Activated CD8-positive, alpha-beta memory T cell treated with anti-CD3 and anti-CD28 coated beads for 36 hours (primary cell): Measurements from ENCODE around the gene TAOK2. TPM values are rescaled to one million over a fixed set of nuclear protein-coding genes. Genes with fewer than 3 reads are reported as not detected.

Experiments
- CTCF ChIA-PET: fragments of 350-600 bp; sonication (Branson Sonifier 250); formaldehyde crosslinking; loops from one replicate; lab custom pipeline; 2021; ENCODE audit warnings: antibody characterized with exemption; lab: Charles Lee
- POLR2A ChIA-PET: fragments of 350-600 bp; sonication (Branson Sonifier 250); formaldehyde crosslinking; loops from one replicate; lab custom pipeline; 2021; ENCODE audit warnings: antibody characterized with exemption; lab: Charles Lee
- total RNA-seq, 2 experiments: library from RNA; stranded (reverse); gene quantifications; one replicate each; pipeline ENCODE4 v1.2.3, GENCODE V29; 2021

The TAOK2 gene
- total RNA-seq, 2 experiments from 2014 or later = 38.8 to 39.1 TPM

GRCh38 chr16:29961127-29961478 is 12.6 kb upstream of the TAOK2 start:
- ChIA-PET CTCF (interaction anchor here (0.6 to 2.3 kb wide), 5 partner anchors 12 to 113 kb away, joined by 3 to 14 read pairs (median 7); partner anchors contain the start of gene TAOK2), POLR2A (interaction anchor here (0.6 to 1.5 kb wide), 6 partner anchors 12 to 203 kb away, joined by 3 to 10 read pairs (median 5); partner anchors contain the start of genes KCTD13 and TAOK2)

GRCh38 chr16:29961479-29962343 is 12.0 kb upstream of the TAOK2 start, which contains the start of gene TMEM219:
Gene TMEM219 (plus strand): TSS chr16:29962079. CDS start chr16:29963144, 1,065 bp downstream.
- ChIA-PET POLR2A (interaction anchor here (0.5 to 1.5 kb wide), 5 partner anchors 11 to 1098 kb away, joined by 3 to 10 read pairs (median 7); partner anchors contain the start of genes KCTD13, SH2B1 and TAOK2), CTCF (interaction anchor here (0.6 to 2.3 kb wide), 5 partner anchors 11 to 113 kb away, joined by 3 to 14 read pairs (median 4); partner anchors contain the start of gene TAOK2)

GRCh38 chr16:29962344-29962994 is 11.2 kb upstream of the TAOK2 start:
- ChIA-PET POLR2A (interaction anchor here (0.5 to 1.5 kb wide), 4 partner anchors 10 to 1099 kb away, joined by 5 to 10 read pairs (median 7); partner anchors contain the start of genes KCTD13, SH2B1 and TAOK2), CTCF (interaction anchor here (0.8 to 2.3 kb wide), 2 partner anchors 10 to 63 kb away, joined by 4 to 14 read pairs; partner anchors contain the start of gene TAOK2)

- POLR2A ChIA-PET = interaction anchor here (1.2 kb wide), 1 partner anchor 10 kb away, joined by 5 read pairs; the partner anchor contains the start of gene TAOK2
These were observed 10.5 kb upstream of the TAOK2 start for GRCh38 chr16:29963021-29963743.

GRCh38 chr16:29968205-29968604 is 5.5 kb upstream of the TAOK2 start:
- CTCF ChIA-PET = no interaction called here
- POLR2A ChIA-PET = no interaction called here

More at GRCh38 chr16:29963021-29963743, 10.5 kb upstream of the TAOK2 start:
- CTCF ChIA-PET = no interaction called here

GRCh38 chr16:29971304-29971703 is 2.4 kb upstream of the TAOK2 start:
- POLR2A ChIA-PET = no interaction called here

GRCh38 chr16:29972500-29972899 is 1.2 kb upstream of the TAOK2 start:
- ChIA-PET CTCF (interaction anchor here (1.3 to 3.0 kb wide), 3 partner anchors 11 to 272 kb away, joined by 4 to 14 read pairs (median 5); partner anchors contain the start of gene TMEM219), POLR2A (interaction anchor here (1.3 to 2.2 kb wide), 5 partner anchors 11 to 93 kb away, joined by 5 to 17 read pairs (median 10); partner anchors contain the start of genes ALDOA, ASPHD1, HIRIP3 and INO80E)

More at GRCh38 chr16:29971304-29971703, 2.4 kb upstream of the TAOK2 start:
- CTCF ChIA-PET = interaction anchor here (3.0 kb wide), 1 partner anchor 10 kb away, joined by 14 read pairs; the partner anchor contains the start of gene TMEM219

GRCh38 chr16:29972992-29973383 is 680 bp upstream of the TAOK2 start:
- CTCF ChIA-PET = interaction anchor here (1.1 to 3.0 kb wide), 4 partner anchors 12 to 272 kb away, joined by 3 to 14 read pairs (median 4); partner anchors contain the start of genes PAGR1 and TMEM219
- POLR2A ChIA-PET = interaction anchor here (0.6 to 2.2 kb wide), 7 partner anchors 10 to 308 kb away, joined by 4 to 17 read pairs (median 8); partner anchors contain the start of genes ALDOA, ASPHD1, HIRIP3 and INO80E

GRCh38 chr16:29974291-29975133 is 844 bp downstream of the TAOK2 start:
- CTCF ChIA-PET = interaction anchor here (1.2 to 3.0 kb wide), 3 partner anchors 13 to 139 kb away, joined by 3 to 14 read pairs (median 4); partner anchors contain the start of genes INO80E and TMEM219
- POLR2A ChIA-PET = interaction anchor here (1.3 to 1.8 kb wide), 2 partner anchors 12 to 75 kb away, joined by 5 to 12 read pairs; partner anchors contain the start of genes ASPHD1 and SEZ6L2

- POLR2A ChIA-PET = interaction anchor here (0.8 kb wide), 1 partner anchor 19 kb away, joined by 3 read pairs; no protein-coding TSS in a partner anchor
- CTCF ChIA-PET = interaction anchor here (1.2 to 1.3 kb wide), 2 partner anchors 21 to 140 kb away, joined by 3 to 4 read pairs; partner anchors contain the start of gene INO80E
These were observed 1.5 kb downstream of the TAOK2 start for GRCh38 chr16:29975134-29975538.

GRCh38 chr16:29975811-29976511 is 2.3 kb downstream of the TAOK2 start:
- POLR2A ChIA-PET = interaction anchor here (0.6 to 0.8 kb wide), 2 partner anchors 18 to 576 kb away, joined by 3 read pairs; no protein-coding TSS in a partner anchor

GRCh38 chr16:29977063-29977825 is 3.6 kb downstream of the TAOK2 start:
- ChIA-PET CTCF (interaction anchor here (0.9 kb wide), 1 partner anchor 20 kb away, joined by 3 read pairs; no protein-coding TSS in a partner anchor), POLR2A (interaction anchor here (0.6 to 1.2 kb wide), 2 partner anchors 8 to 38 kb away, joined by 3 read pairs; no protein-coding TSS in a partner anchor)

More at GRCh38 chr16:29975811-29976511, 2.3 kb downstream of the TAOK2 start:
- CTCF ChIA-PET = interaction anchor here (0.6 to 1.3 kb wide), 4 partner anchors 21 to 171 kb away, joined by 3 to 4 read pairs (median 4); partner anchors contain the start of gene INO80E

- ChIA-PET CTCF (no interaction called here), POLR2A (no interaction called here)
These were observed 4.4 kb downstream of the TAOK2 start for GRCh38 chr16:29978081-29978480.

GRCh38 chr16:29978564-29979270 is 5.0 kb downstream of the TAOK2 start:
- ChIA-PET CTCF (no interaction called here), POLR2A (no interaction called here)
